ENCODE data around the gene PET100. TPM values are rescaled to one million over a fixed set of nuclear protein-coding genes. Genes with fewer than 3 reads are reported as not detected.
A peak's percentile ranks its signal among the peaks of the same experiment; 100 is the strongest.
"Not testable (repeated sequence)": the region's sequence is repeated elsewhere in the genome, so short reads cannot be mapped to it uniquely, and the experiment has no call there.

PET100 gene
- total RNA-seq, 1 donor from 2014 or later = 10.3 TPM

GRCh38 chr19:7643031-7643415 lies 13.4 kb downstream of the PET100 start:
- TF ChIP-seq CTCF (IDR thresholded peaks at IDR 0.05; ENCODE audit: insufficient read depth, low read length, severe bottlenecking) = no peak
- FAIRE-seq (no peak), DNase-seq (ENCODE audit: low read depth) (no peak)
- Histone ChIP-seq H3K4me3 (ENCODE audit: low read depth, low read length) (no peak overlapping the region), H3K36me3 (ENCODE audit: control insufficient read depth, insufficient read depth, low read length) (peaks cover 17% of the 10 kb centered on the region), H3K27me3 (ENCODE audit: control insufficient read depth, insufficient read depth, low read length) (no peaks in the 10 kb centered on the region)

GRCh38 chr19:7643629-7644549 lies 14.3 kb downstream of the PET100 start:
- DNase-seq (ENCODE audit: low read depth) = peak; percentile 50
- FAIRE-seq; H3K4me3 ChIP-seq (ENCODE audit: low read depth, low read length); H3K27me3 ChIP-seq (ENCODE audit: control insufficient read depth, insufficient read depth, low read length): not testable (repeated sequence)
- peaks cover 17% of the 10 kb centered on the region for H3K36me3 ChIP-seq (ENCODE audit: control insufficient read depth, insufficient read depth, low read length)

GRCh38 chr19:7644550-7644877 lies 14.9 kb downstream of the PET100 start:
- TF ChIP-seq CTCF (IDR thresholded peaks at IDR 0.05; ENCODE audit: insufficient read depth, low read length, severe bottlenecking) = no peak
- peaks cover 16% of the 10 kb centered on the region for H3K36me3 ChIP-seq (ENCODE audit: control insufficient read depth, insufficient read depth, low read length)
- H3K4me3 ChIP-seq (ENCODE audit: low read depth, low read length) = no peak overlapping the region
- no peaks in the 10 kb centered on the region for H3K27me3 ChIP-seq (ENCODE audit: control insufficient read depth, insufficient read depth, low read length)
- FAIRE-seq (no peak), DNase-seq (ENCODE audit: low read depth) (no peak)

GRCh38 chr19:7645163-7645562 lies 15.6 kb downstream of the PET100 start:
- no peak for FAIRE-seq
- no peak overlapping the region for H3K4me3 ChIP-seq (ENCODE audit: low read depth, low read length)
- DNase-seq (ENCODE audit: low read depth) = no peak
- TF ChIP-seq CTCF (IDR thresholded peaks at IDR 0.05; ENCODE audit: insufficient read depth, low read length, severe bottlenecking) = no peak
- peaks cover 13% of the 10 kb centered on the region for H3K36me3 ChIP-seq (ENCODE audit: control insufficient read depth, insufficient read depth, low read length)
- H3K27me3 ChIP-seq (ENCODE audit: control insufficient read depth, insufficient read depth, low read length) = no peaks in the 10 kb centered on the region

- DNase-seq (ENCODE audit: low read depth) (no peak), FAIRE-seq (no peak)
- H3K36me3 ChIP-seq (ENCODE audit: control insufficient read depth, insufficient read depth, low read length) = peaks cover 13% of the 10 kb centered on the region
- H3K27me3 ChIP-seq (ENCODE audit: control insufficient read depth, insufficient read depth, low read length) = no peaks in the 10 kb centered on the region
- no peak overlapping the region for H3K4me3 ChIP-seq (ENCODE audit: low read depth, low read length)
- no peak for TF ChIP-seq CTCF (IDR thresholded peaks at IDR 0.05; ENCODE audit: insufficient read depth, low read length, severe bottlenecking)
Measured at GRCh38 chr19:7645656-7646425, 16.2 kb downstream of the PET100 start.

GRCh38 chr19:7646426-7646700 lies 16.8 kb downstream of the PET100 start:
- no peaks in the 10 kb centered on the region for H3K27me3 ChIP-seq (ENCODE audit: control insufficient read depth, insufficient read depth, low read length)
- DNase-seq (ENCODE audit: low read depth) (no peak), FAIRE-seq (no peak)
- TF ChIP-seq CTCF (IDR thresholded peaks at IDR 0.05; ENCODE audit: insufficient read depth, low read length, severe bottlenecking) = no peak
- peaks cover 13% of the 10 kb centered on the region for H3K36me3 ChIP-seq (ENCODE audit: control insufficient read depth, insufficient read depth, low read length)
- H3K4me3 ChIP-seq (ENCODE audit: low read depth, low read length) = no peak overlapping the region
